Retina (tissue), 1 donor: ENCODE results near the gene BAIAP2L1.
"Not testable (repeated sequence)": the region's sequence is repeated elsewhere in the genome, so short reads cannot be mapped to it uniquely, and the experiment has no call there.

Experiments used
- DNase-seq: peaks from one replicate; pipeline ENCODE4 v3.0.0-alpha.2; 2016

BAIAP2L1 gene

GRCh38 chr7:98400542-98401340 is at the start of gene BAIAP2L1:
BAIAP2L1 (minus strand) TSS chr7:98401090; CDS start chr7:98400852, 238 bp downstream.
- DNase-seq: peak; percentile 74

GRCh38 chr7:98448766-98449165 is 47.9 kb upstream of the BAIAP2L1 start:
- DNase-seq: no peak

- not testable (repeated sequence) for DNase-seq
These were observed 40.1 kb upstream of the BAIAP2L1 start for GRCh38 chr7:98440992-98441391.

GRCh38 chr7:98439484-98439883 is 38.6 kb upstream of the BAIAP2L1 start:
- DNase-seq: no peak

- no peak for DNase-seq
These were observed 33.2 kb upstream of the BAIAP2L1 start for GRCh38 chr7:98434087-98434486.

GRCh38 chr7:98429799-98430198 is 28.9 kb upstream of the BAIAP2L1 start:
- no peak for DNase-seq

- DNase-seq: no peak
These were observed 22.2 kb upstream of the BAIAP2L1 start for GRCh38 chr7:98423043-98423442.

- DNase-seq: peak; percentile 57
These were observed 20.2 kb upstream of the BAIAP2L1 start for GRCh38 chr7:98420966-98421612.

GRCh38 chr7:98419988-98420387 is 19.1 kb upstream of the BAIAP2L1 start:
- not testable (repeated sequence) for DNase-seq

GRCh38 chr7:98419316-98419691 is 18.4 kb upstream of the BAIAP2L1 start:
- DNase-seq: not testable (repeated sequence)

GRCh38 chr7:98418636-98419315 is 17.9 kb upstream of the BAIAP2L1 start:
- no peak for DNase-seq

GRCh38 chr7:98418271-98418635 is 17.4 kb upstream of the BAIAP2L1 start:
- DNase-seq: no peak

GRCh38 chr7:98417604-98418270 is 16.8 kb upstream of the BAIAP2L1 start:
- not testable (repeated sequence) for DNase-seq

- DNase-seq: no peak
These were observed 13.5 kb upstream of the BAIAP2L1 start for GRCh38 chr7:98414205-98414900.

- not testable (repeated sequence) for DNase-seq
These were observed 12.8 kb upstream of the BAIAP2L1 start for GRCh38 chr7:98413655-98414054.

GRCh38 chr7:98409843-98410242 is 9.0 kb upstream of the BAIAP2L1 start:
- DNase-seq: no peak

- not testable (repeated sequence) for DNase-seq
These were observed 7.3 kb upstream of the BAIAP2L1 start for GRCh38 chr7:98408146-98408545.

GRCh38 chr7:98406827-98407226 is 5.9 kb upstream of the BAIAP2L1 start:
- no peak for DNase-seq

- DNase-seq: no peak
These were observed 4.0 kb upstream of the BAIAP2L1 start for GRCh38 chr7:98404840-98405239.

- peak; percentile 47 for DNase-seq
These were observed 874 bp downstream of the BAIAP2L1 start for GRCh38 chr7:98399890-98400541.

- no peak for DNase-seq
These were observed 1.4 kb downstream of the BAIAP2L1 start for GRCh38 chr7:98399462-98399861.
